SK-N-SH (cell line): ENCODE measurements around the gene PDE6B. TPM values are rescaled to one million over a fixed set of nuclear protein-coding genes. Genes with fewer than 3 reads are reported as not detected.

Experiments used
- CTCF ChIA-PET: fragments of 300-600, 350-600 bp; formaldehyde crosslinking; extraction: SDS; loops from one replicate; lab custom pipeline; 2021; lab: Yijun Ruan, JAX
- POLR2A ChIA-PET: fragments of 350-600 bp; sonication (Branson Sonifier 250); formaldehyde crosslinking; extraction: SDS; loops from one replicate; lab custom pipeline; 2020; ENCODE audit warnings: antibody characterized with exemption, inconsistent platforms; lab: Yijun Ruan, JAX
- DNase-seq: peaks from one replicate; pipeline ENCODE4 v3.0.0; 2012
- H2AFZ ChIP-seq: fragments of 200-600 bp; sonication (generic); 2 replicates; pipeline ENCODE4 v1.8.1; 2016; ENCODE audit warnings: antibody characterized with exemption, mild to moderate bottlenecking, low read depth
- H3F3A ChIP-seq: fragments of 200-600 bp; sonication (generic); replicated peaks from 2 replicates; pipeline ENCODE3; 2016; ENCODE audit warnings: antibody characterized with exemption, mild to moderate bottlenecking; ENCODE audit not compliant: insufficient read depth
- H3K27ac ChIP-seq, 2 experiments: fragments of 200-500 bp in 1 of 2; fragments of 200-600 bp in 1 of 2; sonication (Bioruptor generic) in 1 of 2; sonication (generic), shearing (Covaris generic) in 1 of 2; 2 replicates each; pipeline versions ENCODE4 v1.5.1 to v1.6.1; 2014 to 2016; ENCODE audit warnings: low read depth in 2 of 2, inconsistent platforms in 1 of 2, low read length in 1 of 2, mild to moderate bottlenecking in 1 of 2, mixed read lengths in 1 of 2
- H3K27me3 ChIP-seq: fragments of 200-600 bp; sonication (generic), shearing (Covaris generic); 2 replicates; pipeline ENCODE4 v1.6.1; 2016; ENCODE audit warnings: mixed run types; ENCODE audit not compliant: insufficient read depth
- H3K36me3 ChIP-seq, 2 experiments: fragments of 200-500 bp in 1 of 2; fragments of 200-600 bp in 1 of 2; sonication (Bioruptor generic) in 1 of 2; sonication (generic) in 1 of 2; replicated peaks in 1 of 2; 2 replicates each; pipeline versions ENCODE3 to v1.5.1; 2014 to 2016; ENCODE audit warnings: low read length in 1 of 2, mild to moderate bottlenecking in 1 of 2; ENCODE audit not compliant: insufficient read depth in 2 of 2, control insufficient read depth in 1 of 2
- H3K4me1 ChIP-seq, 2 experiments: fragments of 200-500 bp in 1 of 2; fragments of 200-600 bp in 1 of 2; sonication (Bioruptor generic) in 1 of 2; sonication (generic), shearing (Covaris generic) in 1 of 2; 2 replicates each; pipeline versions ENCODE4 v1.5.1 to v1.6.1; 2014 to 2016; ENCODE audit warnings: low read depth in 1 of 2, low read length in 1 of 2, mixed run types in 1 of 2; ENCODE audit not compliant: insufficient read depth in 2 of 2, control insufficient read depth in 1 of 2
- H3K4me2 ChIP-seq: fragments of 200-600 bp; sonication (generic), shearing (Covaris generic); 2 replicates; pipeline ENCODE4 v1.6.1; 2017; ENCODE audit warnings: mixed run types
- H3K4me3 ChIP-seq, 2 experiments: fragments of 200-500 bp in 1 of 2; fragments of 200-600 bp in 1 of 2; sonication (Bioruptor generic) in 1 of 2; sonication (generic), shearing (Covaris generic) in 1 of 2; 2 replicates each; pipeline versions ENCODE4 v1.5.1 to v1.8.1; 2014 to 2016; ENCODE audit warnings: low read depth in 2 of 2, inconsistent platforms in 1 of 2, low read length in 1 of 2, mild to moderate bottlenecking in 1 of 2, mixed read lengths in 1 of 2, moderate library complexity in 1 of 2
- H3K79me2 ChIP-seq: fragments of 200-600 bp; sonication (generic); 2 replicates; pipeline ENCODE4 v1.8.1; 2017; ENCODE audit warnings: mild to moderate bottlenecking; ENCODE audit not compliant: insufficient read depth
- H3K9ac ChIP-seq: fragments of 200-600 bp; sonication (generic); 2 replicates; pipeline ENCODE4 v1.6.1; 2017; ENCODE audit warnings: mixed run types
- H3K9me2 ChIP-seq: fragments of 200-600 bp; sonication (generic); 2 replicates; pipeline ENCODE4 v1.6.1; 2017; ENCODE audit warnings: mixed run types
- H3K9me3 ChIP-seq: fragments of 200-600 bp; sonication (generic); 2 replicates; pipeline ENCODE4 v1.6.1; 2017; ENCODE audit warnings: mixed run types, mild to moderate bottlenecking, moderate library complexity
- H4K20me1 ChIP-seq: fragments of 200-600 bp; sonication (generic); 2 replicates; pipeline ENCODE4 v1.6.1; 2017; ENCODE audit warnings: mild to moderate bottlenecking, mixed run types; ENCODE audit not compliant: insufficient read depth
- CHD2 ChIP-seq: fragments of 150-350 bp; IDR thresholded peaks from 2 replicates; pipeline ENCODE4 v1.6.1; 2018; ENCODE audit warnings: low read length; ENCODE audit not compliant: partially characterized antibody
- FOSL2 ChIP-seq: IDR thresholded peaks from 2 replicates; pipeline ENCODE4 v1.4.0; 2012; ENCODE audit warnings: low read depth, mild to moderate bottlenecking, moderate library complexity, borderline replicate concordance
- FOXM1 ChIP-seq: IDR thresholded peaks from 2 replicates; pipeline ENCODE4 v1.4.0; 2012; ENCODE audit warnings: low read depth, mild to moderate bottlenecking
- GATA2 ChIP-seq: sonication (generic); formaldehyde crosslinking; IDR thresholded peaks from 2 replicates; pipeline ENCODE4 v1.5.0; 2020; ENCODE audit warnings: mild to moderate bottlenecking, missing genetic modification reagents
- IRF3 ChIP-seq: fragments of 150-350 bp; IDR thresholded peaks from 2 replicates; pipeline ENCODE4 v1.6.1; 2016; ENCODE audit warnings: mild to moderate bottlenecking, low read depth, low read length
- POLR2AphosphoS5 ChIP-seq: IDR thresholded peaks from 2 replicates; pipeline ENCODE4 v1.6.1; 2012; ENCODE audit warnings: low read depth, low read length
- RAD21 ChIP-seq: IDR thresholded peaks from 2 replicates; pipeline ENCODE4 v1.6.1; 2012; ENCODE audit warnings: mild to moderate bottlenecking, low read length
- RCOR1 ChIP-seq: fragments of 150-350 bp; IDR thresholded peaks from 2 replicates; pipeline ENCODE4 v1.6.1; 2017; ENCODE audit warnings: antibody characterized with exemption, low read length
- RFX5 ChIP-seq: IDR thresholded peaks from 2 replicates; pipeline ENCODE4 v1.6.1; 2012; ENCODE audit warnings: mild to moderate bottlenecking, improper control_type of control experiment, low read length
- SIN3A ChIP-seq: IDR thresholded peaks from 2 replicates; pipeline ENCODE4 v1.6.1; 2012; ENCODE audit warnings: low read depth, mild to moderate bottlenecking, low read length, moderate library complexity, borderline replicate concordance
- SMC3 ChIP-seq: IDR thresholded peaks from 2 replicates; pipeline ENCODE4 v1.6.1; 2012; ENCODE audit warnings: low read depth, low read length, improper control_type of control experiment
- TAF1 ChIP-seq: IDR thresholded peaks from 2 replicates; pipeline ENCODE4 v1.6.1; 2012; ENCODE audit warnings: low read depth, mild to moderate bottlenecking, low read length, moderate library complexity, borderline replicate concordance
- TCF12 ChIP-seq: IDR thresholded peaks from 2 replicates; pipeline ENCODE4 v1.4.0; 2012
- TEAD4 ChIP-seq: IDR thresholded peaks from 2 replicates; pipeline ENCODE4 v1.4.0; 2012; ENCODE audit warnings: mild to moderate bottlenecking, borderline replicate concordance; ENCODE audit not compliant: insufficient read depth
- YY1 ChIP-seq: IDR thresholded peaks from 2 replicates; pipeline ENCODE4 v1.4.0; 2012; ENCODE audit warnings: low read depth, mild to moderate bottlenecking
- WGBS: methylation state at CpG from one replicate; pipeline ENCODE4 v1.1.6; 2017; ENCODE audit warnings: low lambda C conversion rate; 5-methylcytosine and 5-hydroxymethylcytosine counted together
- polyA plus RNA-seq, 3 experiments: library from polyadenylated mRNA; depleted of rRNA; stranded (reverse); fragments of >200 nt; gene quantifications; 2 replicates each; pipeline ENCODE4 v1.2.3, GENCODE V29; 2012
- TF ChIP-seq, protein P1 (sequence below): IDR thresholded peaks from 2 replicates; pipeline ENCODE4 v1.6.1; 2012; ENCODE audit warnings: mild to moderate bottlenecking, low read depth, low read length, moderate library complexity

The PDE6B gene
- polyA plus RNA-seq, 1 of the 3 experiments (the other 2 are of a cell fraction) = 1.2 TPM

- no peak overlapping the region for H3K4me3 ChIP-seq
- WGBS = 19% methylated on average over 11 of the region's 17 CpGs
- no peaks in the 10 kb centered on the region for H4K20me1 ChIP-seq
- no peaks in the 10 kb centered on the region for H3K36me3 ChIP-seq
- POLR2A ChIA-PET = no interaction called here
- no peak overlapping the region for H3K27ac ChIP-seq
- DNase-seq = no peak
- TF ChIP-seq YY1 (no peak), TAF1 (no peak), RFX5 (no peak), FOXM1 (no peak), TEAD4 (no peak), POLR2AphosphoS5 (no peak), TCF12 (no peak), CHD2 (no peak), SIN3A (no peak), IRF3 (no peak)
- H3F3A ChIP-seq = no peaks in the 10 kb centered on the region
- H2AFZ ChIP-seq = no peak overlapping the region
- no peak overlapping the region for H3K4me2 ChIP-seq
- H3K27me3 ChIP-seq = no peaks in the 10 kb centered on the region; the same call in 1 of the 2 replicates
- H3K9me2 ChIP-seq = no peaks in the 10 kb centered on the region
- peaks cover 0 to 6% of the 10 kb centered on the region in 2 experiments; a peak in 1 of 4 replicates for H3K4me1 ChIP-seq
- CTCF ChIA-PET = interaction anchor here (0.9 to 1.3 kb wide), 2 partner anchors 16 to 19 kb away, joined by 3 read pairs; partner anchors contain the start of gene PDE6B
- no peaks in the 10 kb centered on the region for H3K79me2 ChIP-seq
- no peaks in the 10 kb centered on the region for H3K9me3 ChIP-seq
- no peak overlapping the region for H3K9ac ChIP-seq
Observed at GRCh38 chr4:605702-606425, 19.5 kb upstream of the PDE6B start.

GRCh38 chr4:608236-608635 lies 17.1 kb upstream of the PDE6B start:
- POLR2A ChIA-PET = no interaction called here
- Histone ChIP-seq H2AFZ (no peak overlapping the region), H3K36me3 (no peaks in the 10 kb centered on the region), H3K27ac (no peak overlapping the region), H3K79me2 (no peaks in the 10 kb centered on the region), H3K9me2 (no peaks in the 10 kb centered on the region), H3K9me3 (no peaks in the 10 kb centered on the region), H3F3A (no peaks in the 10 kb centered on the region), H3K9ac (no peak overlapping the region), H3K4me3 (no peak overlapping the region), H3K4me2 (no peak overlapping the region), H3K4me1 (peaks cover 0 to 6% of the 10 kb centered on the region in 2 experiments; a peak in 1 of 4 replicates), H3K27me3 (peaks cover 7% of the 10 kb centered on the region), H4K20me1 (no peaks in the 10 kb centered on the region)
- CTCF ChIA-PET = interaction anchor here (1.0 kb wide), 1 partner anchor 10 kb away, joined by 3 read pairs; no protein-coding TSS in a partner anchor
- DNase-seq = no peak
- TF ChIP-seq, protein P1, sequence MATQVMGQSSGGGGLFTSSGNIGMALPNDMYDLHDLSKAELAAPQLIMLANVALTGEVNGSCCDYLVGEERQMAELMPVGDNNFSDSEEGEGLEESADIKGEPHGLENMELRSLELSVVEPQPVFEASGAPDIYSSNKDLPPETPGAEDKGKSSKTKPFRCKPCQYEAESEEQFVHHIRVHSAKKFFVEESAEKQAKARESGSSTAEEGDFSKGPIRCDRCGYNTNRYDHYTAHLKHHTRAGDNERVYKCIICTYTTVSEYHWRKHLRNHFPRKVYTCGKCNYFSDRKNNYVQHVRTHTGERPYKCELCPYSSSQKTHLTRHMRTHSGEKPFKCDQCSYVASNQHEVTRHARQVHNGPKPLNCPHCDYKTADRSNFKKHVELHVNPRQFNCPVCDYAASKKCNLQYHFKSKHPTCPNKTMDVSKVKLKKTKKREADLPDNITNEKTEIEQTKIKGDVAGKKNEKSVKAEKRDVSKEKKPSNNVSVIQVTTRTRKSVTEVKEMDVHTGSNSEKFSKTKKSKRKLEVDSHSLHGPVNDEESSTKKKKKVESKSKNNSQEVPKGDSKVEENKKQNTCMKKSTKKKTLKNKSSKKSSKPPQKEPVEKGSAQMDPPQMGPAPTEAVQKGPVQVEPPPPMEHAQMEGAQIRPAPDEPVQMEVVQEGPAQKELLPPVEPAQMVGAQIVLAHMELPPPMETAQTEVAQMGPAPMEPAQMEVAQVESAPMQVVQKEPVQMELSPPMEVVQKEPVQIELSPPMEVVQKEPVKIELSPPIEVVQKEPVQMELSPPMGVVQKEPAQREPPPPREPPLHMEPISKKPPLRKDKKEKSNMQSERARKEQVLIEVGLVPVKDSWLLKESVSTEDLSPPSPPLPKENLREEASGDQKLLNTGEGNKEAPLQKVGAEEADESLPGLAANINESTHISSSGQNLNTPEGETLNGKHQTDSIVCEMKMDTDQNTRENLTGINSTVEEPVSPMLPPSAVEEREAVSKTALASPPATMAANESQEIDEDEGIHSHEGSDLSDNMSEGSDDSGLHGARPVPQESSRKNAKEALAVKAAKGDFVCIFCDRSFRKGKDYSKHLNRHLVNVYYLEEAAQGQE = no peak
- TF ChIP-seq SMC3 (no peak), FOSL2 (no peak), RCOR1 (no peak), CHD2 (no peak), GATA2 (CRISPR knock-in tag) (no peak), RAD21 (no peak)
- WGBS = 11% methylated on average over 7 of the region's 7 CpGs
